ENCODE results near the gene IFT27.
A peak's percentile ranks its signal among the peaks of the same experiment; 100 is the strongest.

The IFT27 gene

DNA sequence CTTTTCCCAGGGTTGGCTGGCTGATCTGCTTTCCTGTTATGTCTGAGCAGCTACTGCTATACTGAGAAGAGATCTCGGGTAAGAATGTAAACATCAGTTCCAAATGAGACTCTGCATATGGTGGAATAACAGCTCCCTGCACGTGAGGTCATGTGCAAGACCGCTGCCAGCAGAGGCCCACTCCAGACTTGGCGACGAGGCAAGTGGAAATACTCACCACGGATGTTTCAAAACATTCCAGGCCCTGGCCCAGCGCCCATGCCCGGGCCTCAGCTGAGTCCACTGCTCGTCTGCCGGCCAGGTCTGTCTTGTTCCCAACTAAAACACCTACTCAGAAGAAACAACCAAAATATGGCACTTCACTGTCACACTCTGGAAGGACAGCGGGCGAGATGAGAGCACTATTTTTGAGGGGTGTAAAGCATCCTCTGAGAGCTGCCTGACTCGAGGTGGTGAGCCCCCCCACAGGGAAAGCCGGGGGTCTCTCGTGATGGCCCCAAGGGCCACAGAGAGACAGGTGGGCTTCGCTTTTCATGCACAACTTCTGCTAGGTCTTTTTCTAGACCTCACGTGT, 13.1 kb downstream of the IFT27 start:
- DNase-seq (ENCODE audit: low read depth), result no peak
- in situ Hi-C loops (cut with HindIII; ENCODE audit: low sequenced_read_pairs), result no loop called here
- H3K4me3 ChIP-seq (ENCODE audit: low read depth, low read length), result no peak overlapping the region
- TF ChIP-seq CTCF (IDR thresholded peaks at IDR 0.05; ENCODE audit: low read depth, low read length, missing control alignments), result no peak

DNA sequence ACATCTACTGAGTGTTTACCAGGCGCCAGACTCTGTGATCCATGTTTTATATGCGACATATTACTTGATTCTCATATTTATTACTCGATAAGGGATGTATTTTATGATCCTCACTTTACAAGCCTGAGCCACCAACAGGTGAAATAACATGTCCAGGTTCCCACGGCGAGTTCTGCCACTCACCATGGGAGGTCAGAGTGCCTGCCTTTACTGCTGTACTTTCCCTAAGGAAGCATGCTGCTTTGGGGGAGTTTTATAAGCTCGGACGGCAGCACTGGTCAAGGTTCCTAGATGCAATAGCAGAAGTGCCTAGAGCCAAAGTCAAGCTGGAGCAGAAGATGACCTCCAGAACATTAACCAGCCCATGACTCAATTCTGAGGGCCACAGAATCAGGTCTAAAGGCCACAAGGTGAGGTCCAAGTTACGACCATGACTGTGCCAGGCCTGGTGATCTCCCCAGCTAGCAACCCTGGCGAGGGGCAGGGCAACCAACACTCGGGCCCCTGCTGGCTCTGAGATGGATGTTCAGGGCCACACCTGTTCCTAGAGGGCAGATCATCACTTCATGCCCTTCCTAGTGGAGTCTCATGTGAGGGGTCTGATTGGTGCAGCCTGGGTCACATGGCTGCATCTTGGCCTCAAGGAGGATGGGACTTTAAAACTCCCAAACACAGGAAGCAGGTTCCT, 14.2 kb downstream of the IFT27 start:
- no peak overlapping the region for H3K4me3 ChIP-seq (ENCODE audit: low read depth, low read length)
- no peak for DNase-seq (ENCODE audit: low read depth)
- in situ Hi-C loops (cut with HindIII; ENCODE audit: low sequenced_read_pairs), result no loop called here
- no peak for TF ChIP-seq CTCF (IDR thresholded peaks at IDR 0.05; ENCODE audit: low read depth, low read length, missing control alignments)

DNA sequence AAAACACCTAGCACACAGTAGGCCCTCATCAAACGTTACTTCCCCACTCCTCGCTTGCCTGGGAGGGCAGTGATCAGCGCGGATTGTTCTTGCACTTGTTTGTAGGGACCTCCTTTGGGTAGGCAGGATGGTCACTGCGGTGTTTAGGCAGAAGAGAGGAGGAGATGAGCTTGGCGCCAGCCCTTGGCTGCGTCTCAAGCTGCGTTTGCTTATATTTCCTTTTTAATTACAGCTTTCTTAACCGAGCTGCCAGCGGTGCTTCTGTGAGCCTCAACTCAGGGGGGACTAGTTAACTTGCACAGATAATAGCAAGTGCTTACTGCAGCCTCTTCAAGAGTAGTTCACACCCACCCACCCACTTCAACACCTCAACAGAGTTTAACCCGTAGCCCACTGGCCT, 15.1 kb downstream of the IFT27 start:
- no peak for DNase-seq (ENCODE audit: low read depth)
- in situ Hi-C loops (cut with HindIII; ENCODE audit: low sequenced_read_pairs), result no loop called here
- H3K4me3 ChIP-seq (ENCODE audit: low read depth, low read length), result no peak overlapping the region
- TF ChIP-seq CTCF (IDR thresholded peaks at IDR 0.05; ENCODE audit: low read depth, low read length, missing control alignments), result no peak

DNA sequence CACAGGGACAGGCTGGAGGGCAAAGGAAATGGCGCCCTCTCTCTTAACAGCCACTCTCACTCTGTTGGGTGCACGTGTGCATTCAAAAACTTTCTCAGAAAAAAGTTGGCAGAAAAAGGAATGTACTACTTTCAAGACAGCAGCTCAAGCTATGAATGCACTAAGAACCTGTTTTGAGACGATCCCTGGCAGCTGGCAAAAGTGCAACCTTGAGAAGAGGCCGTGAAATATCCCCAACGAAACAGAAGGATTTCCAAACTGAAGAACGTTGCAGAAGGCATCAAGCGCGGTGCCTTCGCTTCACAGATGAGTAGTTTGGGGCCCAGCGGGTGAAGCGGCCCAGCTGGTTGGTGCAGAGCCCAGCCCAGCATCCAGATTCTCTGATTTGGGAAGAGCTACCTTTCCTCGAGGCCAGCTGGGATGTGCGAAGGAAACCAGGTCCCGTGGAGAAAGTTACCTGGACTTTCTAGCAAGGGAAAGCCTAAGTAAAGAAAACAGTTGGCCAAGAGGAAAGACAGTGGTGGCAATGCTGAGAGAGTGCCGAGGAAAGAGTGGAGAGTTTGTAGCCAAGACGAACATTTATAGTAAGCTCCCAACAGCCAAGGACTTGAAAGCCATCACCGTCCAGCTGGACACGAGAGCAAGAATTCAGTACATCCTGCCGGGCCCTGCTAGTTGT, 16.3 kb downstream of the IFT27 start:
- H3K4me3 ChIP-seq (ENCODE audit: low read depth, low read length), result no peak overlapping the region
- no peak for TF ChIP-seq CTCF (IDR thresholded peaks at IDR 0.05; ENCODE audit: low read depth, low read length, missing control alignments)
- in situ Hi-C loops (cut with HindIII; ENCODE audit: low sequenced_read_pairs), result no loop called here
- DNase-seq (ENCODE audit: low read depth), result no peak

DNA sequence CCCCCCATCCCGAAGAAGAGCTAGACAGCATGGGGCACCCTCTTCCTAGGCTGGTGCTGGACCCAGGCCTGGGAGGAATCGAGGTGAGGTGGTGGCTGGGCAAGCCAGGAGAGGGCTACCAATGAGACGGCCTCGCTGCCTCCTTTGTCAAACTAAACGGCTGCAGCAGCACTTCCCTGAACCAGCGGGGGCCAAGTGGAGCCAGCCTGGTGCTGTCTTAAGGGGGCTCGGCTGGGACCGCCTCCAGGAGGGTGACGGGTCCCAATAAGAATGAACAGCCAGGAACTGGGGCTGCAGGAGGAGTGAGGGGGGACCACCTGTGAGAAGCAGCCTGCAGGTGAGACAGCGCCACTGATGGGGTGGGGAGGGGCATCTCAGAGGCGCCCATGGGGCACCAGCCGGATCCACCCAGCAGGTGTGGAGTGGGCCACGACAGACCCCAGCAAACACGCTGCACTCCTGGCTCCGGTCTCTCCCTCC, 17.1 kb downstream of the IFT27 start:
- no peak for DNase-seq (ENCODE audit: low read depth)
- in situ Hi-C loops (cut with HindIII; ENCODE audit: low sequenced_read_pairs), result no loop called here
- H3K4me3 ChIP-seq (ENCODE audit: low read depth, low read length), result no peak overlapping the region
- TF ChIP-seq CTCF (IDR thresholded peaks at IDR 0.05; ENCODE audit: low read depth, low read length, missing control alignments), result no peak

GRCh38 chr22:36757668-36758211, 18.2 kb downstream of the IFT27 start:
- TF ChIP-seq CTCF (IDR thresholded peaks at IDR 0.05; ENCODE audit: low read depth, low read length, missing control alignments), result peak; percentile 76
- peak; percentile 16 for DNase-seq (ENCODE audit: low read depth)
- no peak overlapping the region for H3K4me3 ChIP-seq (ENCODE audit: low read depth, low read length)
- in situ Hi-C loops (cut with HindIII; ENCODE audit: low sequenced_read_pairs), result no loop called here
